GM10266 (cell line): ENCODE measurements around the gene AXL.
A peak's percentile ranks its signal among the peaks of the same experiment; 100 is the strongest.

Experiments
- DNase-seq: peaks from one replicate; pipeline ENCODE4 v3.0.0; 2012; ENCODE audit errors: extremely low spot score
- CTCF ChIP-seq: IDR thresholded peaks from 2 replicates; pipeline ENCODE4 v1.5.1; 2012; ENCODE audit warnings: mild to moderate bottlenecking, low read depth; ENCODE audit not compliant: control insufficient read depth, insufficient read depth; ENCODE audit errors: missing control alignments

AXL gene

GRCh38 chr19:41198559-41198958 is 20.5 kb upstream of the AXL start:
- TF ChIP-seq CTCF: no peak
- DNase-seq: no peak

- no peak for TF ChIP-seq CTCF
Observed at GRCh38 chr19:41203371-41203770, 15.7 kb upstream of the AXL start.

GRCh38 chr19:41204338-41204737 is 14.7 kb upstream of the AXL start:
- peak; percentile 83 for DNase-seq
- peak; percentile 95 for TF ChIP-seq CTCF

More at GRCh38 chr19:41203371-41203770, 15.7 kb upstream of the AXL start:
- DNase-seq: no peak

DNA sequence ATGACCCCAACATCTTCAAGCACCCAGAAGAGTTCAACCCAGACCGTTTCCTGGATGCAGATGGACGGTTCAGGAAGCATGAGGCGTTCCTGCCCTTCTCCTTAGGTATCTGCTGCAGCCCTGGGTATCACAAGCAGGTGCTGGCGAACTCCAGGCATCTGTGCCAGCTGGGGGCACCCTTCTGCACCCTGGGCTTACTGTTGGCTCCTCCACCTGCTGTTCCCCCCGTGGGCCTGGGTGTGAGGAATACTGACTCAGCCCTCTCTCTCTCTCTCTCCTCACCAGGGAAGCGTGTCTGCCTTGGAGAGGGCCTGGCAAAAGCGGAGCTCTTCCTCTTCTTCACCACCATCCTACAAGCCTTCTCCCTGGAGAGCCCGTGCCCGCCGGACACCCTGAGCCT is 13.0 kb upstream of the AXL start:
- DNase-seq: no peak

GRCh38 chr19:41206456-41206855 is 12.6 kb upstream of the AXL start:
- no peak for DNase-seq
- no peak for TF ChIP-seq CTCF

More for the DNA sequence above, 13.0 kb upstream of the AXL start:
- TF ChIP-seq CTCF: peak; percentile 16

- no peak for DNase-seq
- TF ChIP-seq CTCF: no peak
Observed at GRCh38 chr19:41206926-41207750, 11.9 kb upstream of the AXL start.

- DNase-seq: no peak
- TF ChIP-seq CTCF: no peak
Observed at GRCh38 chr19:41214161-41214560, 4.9 kb upstream of the AXL start.
